ENCODE data around the gene SND1. TPM values are rescaled to one million over a fixed set of nuclear protein-coding genes. Genes with fewer than 3 reads are reported as not detected.

SND1 gene
- total RNA-seq, 4 donors from 2014 or later: 55.5 to 305 (median 80.1) TPM

DNA sequence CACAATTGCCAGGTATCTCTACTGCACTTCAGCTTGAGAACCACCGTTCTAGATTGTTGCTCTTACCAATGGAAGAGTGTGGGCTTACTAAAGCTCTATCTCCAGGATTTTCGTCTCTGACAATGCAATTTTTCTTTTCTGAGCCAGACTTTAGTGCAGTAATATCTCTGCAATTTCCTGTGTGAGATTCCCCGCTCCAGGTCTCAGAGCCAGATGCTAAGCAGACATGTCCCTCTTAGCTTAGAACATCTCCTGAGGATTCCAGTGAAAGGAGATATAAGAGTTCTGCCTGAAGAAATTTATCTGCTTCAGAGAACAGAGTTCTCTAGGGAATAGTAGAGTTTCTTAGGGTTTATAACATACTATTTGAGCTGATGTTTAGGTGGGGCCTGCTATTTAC is 82.0 kb downstream of the SND1 start:
- Histone ChIP-seq H3K27ac (no peak overlapping the region), H3K4me1 (no peaks in the 10 kb centered on the region), H3K4me3 (no peak overlapping the region), H3K27me3 (no peaks in the 10 kb centered on the region), H3K9me3 (no peaks in the 10 kb centered on the region), H3K36me3 (peaks cover 0 to 49% (median 0%) of the 10 kb centered on the region in 3 donors)
- TF ChIP-seq, protein P1, sequence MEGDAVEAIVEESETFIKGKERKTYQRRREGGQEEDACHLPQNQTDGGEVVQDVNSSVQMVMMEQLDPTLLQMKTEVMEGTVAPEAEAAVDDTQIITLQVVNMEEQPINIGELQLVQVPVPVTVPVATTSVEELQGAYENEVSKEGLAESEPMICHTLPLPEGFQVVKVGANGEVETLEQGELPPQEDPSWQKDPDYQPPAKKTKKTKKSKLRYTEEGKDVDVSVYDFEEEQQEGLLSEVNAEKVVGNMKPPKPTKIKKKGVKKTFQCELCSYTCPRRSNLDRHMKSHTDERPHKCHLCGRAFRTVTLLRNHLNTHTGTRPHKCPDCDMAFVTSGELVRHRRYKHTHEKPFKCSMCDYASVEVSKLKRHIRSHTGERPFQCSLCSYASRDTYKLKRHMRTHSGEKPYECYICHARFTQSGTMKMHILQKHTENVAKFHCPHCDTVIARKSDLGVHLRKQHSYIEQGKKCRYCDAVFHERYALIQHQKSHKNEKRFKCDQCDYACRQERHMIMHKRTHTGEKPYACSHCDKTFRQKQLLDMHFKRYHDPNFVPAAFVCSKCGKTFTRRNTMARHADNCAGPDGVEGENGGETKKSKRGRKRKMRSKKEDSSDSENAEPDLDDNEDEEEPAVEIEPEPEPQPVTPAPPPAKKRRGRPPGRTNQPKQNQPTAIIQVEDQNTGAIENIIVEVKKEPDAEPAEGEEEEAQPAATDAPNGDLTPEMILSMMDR (IDR thresholded peaks at IDR 0.05): no peak
- no peak for TF ChIP-seq POLR2A (IDR thresholded peaks at IDR 0.05)
- DNase-seq: no peak

DNA sequence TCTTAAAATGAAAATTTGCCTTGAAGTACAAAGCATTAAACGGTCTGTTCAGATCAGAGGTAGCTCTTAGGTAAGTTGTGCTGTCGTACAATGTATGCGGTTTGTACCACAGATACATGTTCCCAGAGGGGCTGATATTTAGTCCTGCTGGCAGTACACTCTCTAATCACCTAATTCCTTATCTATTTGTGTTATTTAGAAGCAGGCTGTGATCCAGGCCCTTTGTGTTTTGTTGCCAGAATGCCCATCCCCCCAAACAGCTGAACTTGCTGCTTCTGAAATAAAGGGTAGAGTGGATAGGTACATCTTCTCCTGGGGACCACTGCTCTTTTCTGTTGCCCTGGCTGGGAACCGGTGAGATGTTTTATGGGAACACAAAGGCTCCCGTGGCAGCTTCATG is 84.5 kb downstream of the SND1 start:
- no peaks in the 10 kb centered on the region for H3K27me3 ChIP-seq
- H3K36me3 ChIP-seq: peaks cover 0 to 29% (median 0%) of the 10 kb centered on the region in 3 donors
- H3K4me3 ChIP-seq: no peak overlapping the region
- H3K27ac ChIP-seq: no peak overlapping the region
- no peaks in the 10 kb centered on the region for H3K9me3 ChIP-seq
- DNase-seq: no peak
- TF ChIP-seq, protein P1 (IDR thresholded peaks at IDR 0.05): no peak
- TF ChIP-seq POLR2A (IDR thresholded peaks at IDR 0.05): no peak
- H3K4me1 ChIP-seq: no peaks in the 10 kb centered on the region

DNA sequence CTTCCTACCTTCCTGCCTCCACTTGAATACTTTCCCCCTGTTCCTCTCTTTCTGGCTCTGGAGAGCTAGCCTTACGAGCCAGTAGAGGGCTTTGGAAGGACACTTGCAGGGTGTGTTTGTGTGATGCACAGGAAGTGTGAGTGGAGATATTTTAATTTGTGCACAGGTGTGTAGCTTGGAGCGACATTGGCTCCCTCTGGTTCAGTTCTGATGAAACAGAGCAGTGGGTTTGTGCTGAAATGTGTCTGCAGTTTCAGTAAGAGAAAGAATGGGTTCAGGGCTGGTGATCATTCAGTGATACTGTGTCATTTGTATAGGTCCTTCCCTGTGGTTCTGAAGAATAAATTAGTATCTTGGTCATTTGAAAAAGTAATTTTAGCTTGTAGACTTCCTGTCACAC is 86.9 kb downstream of the SND1 start:
- no peaks in the 10 kb centered on the region for H3K9me3 ChIP-seq
- H3K4me3 ChIP-seq: no peak overlapping the region
- H3K27ac ChIP-seq: no peak overlapping the region
- no peak for DNase-seq
- TF ChIP-seq POLR2A (IDR thresholded peaks at IDR 0.05): no peak
- TF ChIP-seq, protein P1 (IDR thresholded peaks at IDR 0.05): no peak
- no peaks in the 10 kb centered on the region for H3K4me1 ChIP-seq
- peaks cover 0 to 8% (median 0%) of the 10 kb centered on the region in 3 donors for H3K36me3 ChIP-seq
- no peaks in the 10 kb centered on the region for H3K27me3 ChIP-seq

DNA sequence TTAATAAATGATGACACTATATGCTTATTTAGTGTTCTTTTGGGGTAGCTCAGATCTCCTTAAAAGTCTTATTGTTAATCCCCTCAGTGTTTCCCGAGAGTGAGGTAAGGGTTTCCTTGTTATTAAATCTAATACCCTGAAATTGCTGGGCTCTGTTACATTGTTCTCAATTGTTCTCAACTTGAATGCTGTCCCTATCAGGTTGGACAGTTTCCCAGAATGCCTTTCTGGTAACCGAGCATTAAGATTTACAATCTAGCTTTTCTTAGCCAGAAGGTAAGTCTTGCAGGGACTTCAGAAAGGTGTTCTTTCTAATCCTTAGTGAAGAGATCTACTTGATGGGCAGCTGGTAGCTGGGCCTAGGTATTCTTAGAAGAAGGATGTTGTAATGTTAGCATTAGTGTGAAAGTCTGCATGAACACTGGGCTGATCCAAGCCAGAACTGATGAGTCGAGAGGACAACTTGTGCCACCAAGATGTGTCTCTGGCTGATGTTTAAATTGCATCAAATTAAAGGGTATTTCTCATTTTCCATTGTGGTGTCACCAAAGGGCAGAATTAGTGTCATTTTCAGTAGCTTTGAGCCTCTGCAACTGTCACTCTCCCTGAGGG is 89.9 kb downstream of the SND1 start:
- Histone ChIP-seq H3K9me3 (no peaks in the 10 kb centered on the region), H3K27ac (no peak overlapping the region), H3K36me3 (no peaks in the 10 kb centered on the region), H3K27me3 (no peaks in the 10 kb centered on the region), H3K4me1 (no peaks in the 10 kb centered on the region), H3K4me3 (no peak overlapping the region)
- no peak for DNase-seq
- TF ChIP-seq, protein P1 (IDR thresholded peaks at IDR 0.05): no peak
- TF ChIP-seq POLR2A (IDR thresholded peaks at IDR 0.05): no peak

DNA sequence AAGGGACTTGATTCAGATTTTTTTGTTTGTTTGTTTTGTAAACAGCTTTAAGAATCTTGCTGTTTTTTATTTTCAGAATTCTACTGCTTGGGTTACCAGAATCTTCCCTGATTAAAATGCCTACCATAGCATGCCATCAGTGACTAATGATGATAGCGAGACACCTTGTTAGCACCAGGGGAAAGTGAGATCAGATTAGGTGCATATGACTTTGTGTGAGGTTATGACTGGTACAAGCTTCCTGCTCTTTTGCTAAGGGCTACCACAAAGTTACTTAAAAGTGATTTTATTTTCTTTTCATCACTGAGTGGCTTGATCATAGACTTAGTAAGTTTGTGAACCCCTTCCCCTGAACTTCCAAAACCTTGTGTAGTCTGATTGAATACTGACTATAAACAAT is 93.5 kb downstream of the SND1 start:
- TF ChIP-seq, protein P1 (IDR thresholded peaks at IDR 0.05): no peak
- TF ChIP-seq POLR2A (IDR thresholded peaks at IDR 0.05): no peak
- H3K4me3 ChIP-seq: no peak overlapping the region
- DNase-seq: no peak
- no peaks in the 10 kb centered on the region for H3K27me3 ChIP-seq
- H3K27ac ChIP-seq: no peak overlapping the region
- no peaks in the 10 kb centered on the region for H3K36me3 ChIP-seq
- H3K4me1 ChIP-seq: no peaks in the 10 kb centered on the region
- H3K9me3 ChIP-seq: no peaks in the 10 kb centered on the region

DNA sequence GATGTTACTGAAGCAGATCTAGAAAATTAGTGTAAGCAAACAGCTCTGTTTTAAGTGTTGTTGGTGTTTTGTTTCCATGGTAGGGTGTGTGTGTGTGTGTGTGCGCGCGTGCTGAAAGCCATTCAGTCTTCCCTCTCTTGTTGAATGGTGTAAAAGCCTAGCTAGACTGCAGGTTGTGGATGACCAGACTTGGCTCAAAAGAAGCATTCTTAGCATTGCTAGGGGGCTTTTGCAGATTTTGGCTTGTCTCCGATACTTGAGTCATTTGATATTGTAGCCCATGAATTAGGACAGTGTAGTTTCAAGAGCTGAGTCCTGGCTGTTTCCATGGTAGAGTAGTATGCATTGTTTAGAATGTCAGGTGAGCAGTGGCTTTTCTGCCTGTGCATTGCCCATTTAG is 99.1 kb downstream of the SND1 start:
- H3K4me1 ChIP-seq: peaks cover 0 to 3% (median 0%) of the 10 kb centered on the region in 4 donors
- DNase-seq: no peak

More for the DNA sequence above, 99.1 kb downstream of the SND1 start:
- Histone ChIP-seq H3K27me3 (no peaks in the 10 kb centered on the region), H3K27ac (no peak overlapping the region), H3K4me3 (no peak overlapping the region), H3K36me3 (no peaks in the 10 kb centered on the region), H3K9me3 (no peaks in the 10 kb centered on the region)
- no peak for TF ChIP-seq POLR2A (IDR thresholded peaks at IDR 0.05)
- TF ChIP-seq, protein P1 (IDR thresholded peaks at IDR 0.05): no peak
